Measurements from ENCODE around the gene PYGL. TPM values are rescaled to one million over a fixed set of nuclear protein-coding genes. Genes with fewer than 3 reads are reported as not detected.

The PYGL gene
- polyA plus RNA-seq (2013, experiment 1 of 2), result 22.0 TPM
- 19.6 TPM for polyA plus RNA-seq (2013, experiment 2 of 2)

GRCh38 chr14:50943943-50944646, at the start of gene PYGL:
TSS of gene PYGL (minus strand) at chr14:50944483. CDS start at chr14:50944403, 80 bp downstream.
- Histone ChIP-seq H3K4me3 (ENCODE audit: extremely low read depth, insufficient read depth, low read length, poor library complexity, severe bottlenecking) (peak within 1 kb of the TSS; percentile 59), H3K27ac (ENCODE audit: low read depth, low read length, severe bottlenecking) (peak within 1 kb of the TSS; percentile 36), H3K36me3 (ENCODE audit: control insufficient read depth, insufficient read depth, low read length) (no peaks in the 10 kb centered on the region), H3K4me1 (ENCODE audit: control insufficient read depth, insufficient read depth, low read length, poor library complexity, severe bottlenecking) (no peaks in the 10 kb centered on the region), H3K9me3 (ENCODE audit: control insufficient read depth, low read length) (no peaks in the 10 kb centered on the region)
- 0% methylated on average over 52 to 59 of the region's 74 CpGs for WGBS, 2 experiments (ENCODE audit: insufficient coverage in 2 of 2)

GRCh38 chr14:50985859-50986331, 41.6 kb upstream of the PYGL start:
- Histone ChIP-seq H3K27ac (ENCODE audit: low read depth, low read length, severe bottlenecking) (no peak overlapping the region), H3K4me3 (ENCODE audit: extremely low read depth, insufficient read depth, low read length, poor library complexity, severe bottlenecking) (no peak overlapping the region), H3K9me3 (ENCODE audit: control insufficient read depth, low read length) (no peaks in the 10 kb centered on the region)

GRCh38 chr14:50985124-50985858, 41.0 kb upstream of the PYGL start:
- Histone ChIP-seq H3K4me1 (ENCODE audit: control insufficient read depth, insufficient read depth, low read length, poor library complexity, severe bottlenecking) (no peaks in the 10 kb centered on the region), H3K27ac (ENCODE audit: low read depth, low read length, severe bottlenecking) (no peak overlapping the region)
- 83 to 96% methylated on average over 4 to 8 of the region's 13 CpGs for WGBS, 2 experiments (ENCODE audit: insufficient coverage in 2 of 2)

More at GRCh38 chr14:50985859-50986331, 41.6 kb upstream of the PYGL start:
- Histone ChIP-seq H3K36me3 (ENCODE audit: control insufficient read depth, insufficient read depth, low read length) (no peaks in the 10 kb centered on the region), H3K4me1 (ENCODE audit: control insufficient read depth, insufficient read depth, low read length, poor library complexity, severe bottlenecking) (no peaks in the 10 kb centered on the region)
- 28 to 47% methylated on average over 5 to 8 of the region's 12 CpGs for WGBS, 2 experiments (ENCODE audit: insufficient coverage in 2 of 2)

GRCh38 chr14:50984036-50984710, 39.9 kb upstream of the PYGL start:
- no CpG with 5 or more reads among the region's 2 CpGs for WGBS, 2 experiments (ENCODE audit: insufficient coverage in 2 of 2)
- no peak overlapping the region for H3K4me3 ChIP-seq (ENCODE audit: extremely low read depth, insufficient read depth, low read length, poor library complexity, severe bottlenecking)
- no peak overlapping the region for H3K27ac ChIP-seq (ENCODE audit: low read depth, low read length, severe bottlenecking)
- no peaks in the 10 kb centered on the region for H3K9me3 ChIP-seq (ENCODE audit: control insufficient read depth, low read length)
- H3K4me1 ChIP-seq (ENCODE audit: control insufficient read depth, insufficient read depth, low read length, poor library complexity, severe bottlenecking), result no peaks in the 10 kb centered on the region
- no peaks in the 10 kb centered on the region for H3K36me3 ChIP-seq (ENCODE audit: control insufficient read depth, insufficient read depth, low read length)

More at GRCh38 chr14:50985124-50985858, 41.0 kb upstream of the PYGL start:
- no peaks in the 10 kb centered on the region for H3K9me3 ChIP-seq (ENCODE audit: control insufficient read depth, low read length)
- H3K36me3 ChIP-seq (ENCODE audit: control insufficient read depth, insufficient read depth, low read length), result no peaks in the 10 kb centered on the region
- no peak overlapping the region for H3K4me3 ChIP-seq (ENCODE audit: extremely low read depth, insufficient read depth, low read length, poor library complexity, severe bottlenecking)

- Histone ChIP-seq H3K4me1 (ENCODE audit: control insufficient read depth, insufficient read depth, low read length, poor library complexity, severe bottlenecking) (no peaks in the 10 kb centered on the region), H3K4me3 (ENCODE audit: extremely low read depth, insufficient read depth, low read length, poor library complexity, severe bottlenecking) (no peak overlapping the region), H3K36me3 (ENCODE audit: control insufficient read depth, insufficient read depth, low read length) (no peaks in the 10 kb centered on the region), H3K27ac (ENCODE audit: low read depth, low read length, severe bottlenecking) (no peak overlapping the region), H3K9me3 (ENCODE audit: control insufficient read depth, low read length) (no peaks in the 10 kb centered on the region)
- 80 to 90% methylated on average over 2 of the region's 5 CpGs for WGBS, 2 experiments (ENCODE audit: insufficient coverage in 2 of 2)
Observed at GRCh38 chr14:50979941-50980850, 35.9 kb upstream of the PYGL start.

GRCh38 chr14:50978888-50979287, 34.6 kb upstream of the PYGL start:
- Histone ChIP-seq H3K4me3 (ENCODE audit: extremely low read depth, insufficient read depth, low read length, poor library complexity, severe bottlenecking) (no peak overlapping the region), H3K4me1 (ENCODE audit: control insufficient read depth, insufficient read depth, low read length, poor library complexity, severe bottlenecking) (no peaks in the 10 kb centered on the region), H3K9me3 (ENCODE audit: control insufficient read depth, low read length) (no peaks in the 10 kb centered on the region), H3K27ac (ENCODE audit: low read depth, low read length, severe bottlenecking) (no peak overlapping the region), H3K36me3 (ENCODE audit: control insufficient read depth, insufficient read depth, low read length) (no peaks in the 10 kb centered on the region)
- WGBS, 2 experiments (ENCODE audit: insufficient coverage in 2 of 2), result 100% methylated on average over 2 of the region's 4 CpGs

GRCh38 chr14:50978529-50978871, 34.2 kb upstream of the PYGL start:
- 92 to 95% methylated on average over 2 to 3 of the region's 3 CpGs for WGBS, 2 experiments (ENCODE audit: insufficient coverage in 2 of 2)
- H3K9me3 ChIP-seq (ENCODE audit: control insufficient read depth, low read length), result no peaks in the 10 kb centered on the region

GRCh38 chr14:50977863-50978528, 33.7 kb upstream of the PYGL start:
- H3K36me3 ChIP-seq (ENCODE audit: control insufficient read depth, insufficient read depth, low read length), result no peaks in the 10 kb centered on the region
- 91 to 92% methylated on average over 1 to 3 of the region's 3 CpGs for WGBS, 2 experiments (ENCODE audit: insufficient coverage in 2 of 2)
- no peaks in the 10 kb centered on the region for H3K4me1 ChIP-seq (ENCODE audit: control insufficient read depth, insufficient read depth, low read length, poor library complexity, severe bottlenecking)
- no peaks in the 10 kb centered on the region for H3K9me3 ChIP-seq (ENCODE audit: control insufficient read depth, low read length)
- H3K27ac ChIP-seq (ENCODE audit: low read depth, low read length, severe bottlenecking), result no peak overlapping the region
- no peak overlapping the region for H3K4me3 ChIP-seq (ENCODE audit: extremely low read depth, insufficient read depth, low read length, poor library complexity, severe bottlenecking)

More at GRCh38 chr14:50978529-50978871, 34.2 kb upstream of the PYGL start:
- H3K4me1 ChIP-seq (ENCODE audit: control insufficient read depth, insufficient read depth, low read length, poor library complexity, severe bottlenecking), result no peaks in the 10 kb centered on the region
- H3K27ac ChIP-seq (ENCODE audit: low read depth, low read length, severe bottlenecking), result no peak overlapping the region
- no peaks in the 10 kb centered on the region for H3K36me3 ChIP-seq (ENCODE audit: control insufficient read depth, insufficient read depth, low read length)
- H3K4me3 ChIP-seq (ENCODE audit: extremely low read depth, insufficient read depth, low read length, poor library complexity, severe bottlenecking), result no peak overlapping the region

DNA sequence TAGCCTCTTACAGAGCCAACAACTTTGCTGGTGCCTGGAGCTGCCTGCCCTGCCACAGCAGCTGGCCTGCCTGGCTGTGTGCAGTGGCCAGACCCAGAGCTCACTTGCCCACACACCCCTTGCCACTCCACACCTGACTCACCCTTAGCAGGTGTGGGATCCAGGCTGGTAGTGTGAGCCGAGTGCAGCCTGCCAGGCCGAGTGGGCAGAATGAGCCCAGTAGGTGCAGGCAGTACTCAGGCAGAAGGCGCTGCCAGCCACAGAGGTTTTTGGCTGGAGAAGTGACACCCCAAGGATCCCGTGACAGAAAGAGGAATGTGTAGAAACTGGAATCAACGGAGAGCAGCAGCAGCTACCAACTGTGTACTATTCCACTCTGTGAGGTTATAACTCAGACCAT, 29.8 kb upstream of the PYGL start:
- 70 to 92% methylated on average over 3 to 4 of the region's 5 CpGs for WGBS, 2 experiments (ENCODE audit: insufficient coverage in 2 of 2)
- Histone ChIP-seq H3K9me3 (ENCODE audit: control insufficient read depth, low read length) (no peaks in the 10 kb centered on the region), H3K4me1 (ENCODE audit: control insufficient read depth, insufficient read depth, low read length, poor library complexity, severe bottlenecking) (no peaks in the 10 kb centered on the region), H3K36me3 (ENCODE audit: control insufficient read depth, insufficient read depth, low read length) (no peaks in the 10 kb centered on the region), H3K27ac (ENCODE audit: low read depth, low read length, severe bottlenecking) (no peak overlapping the region), H3K4me3 (ENCODE audit: extremely low read depth, insufficient read depth, low read length, poor library complexity, severe bottlenecking) (no peak overlapping the region)

Data from mesodermal cell (in vitro differentiated cells).